IMR-90 (cell line): ENCODE measurements around the gene TNFRSF1B. TPM values are rescaled to one million over a fixed set of nuclear protein-coding genes. Genes with fewer than 3 reads are reported as not detected.

Source experiments
- ATAC-seq: fragments of 200-7000 bp; cut with Tn5 transposase; 2 replicates; pipeline ENCODE4 v1.9.1; 2020; ENCODE audit warnings: low read depth, mild to moderate bottlenecking, moderate library complexity
- BruUV-seq: library from RNA; stranded (reverse); fragments of 400-500 nt; replicated peaks from 2 replicates; lab custom pipeline; 2021; lab: Mats Ljungman, UMichigan
- CTCF ChIA-PET: fragments of 300-600 bp; formaldehyde crosslinking; extraction: SDS; loops from one replicate; lab custom pipeline; 2021; ENCODE audit warnings: antibody characterized with exemption; lab: Yijun Ruan, JAX
- POLR2A ChIA-PET: fragments of 300-600 bp; sonication (Branson Sonifier 250); formaldehyde crosslinking; loops from one replicate; lab custom pipeline; 2022; ENCODE audit warnings: antibody characterized with exemption; ENCODE audit not compliant: unreplicated experiment; lab: Charles Lee
- DNase-seq: peaks from one replicate; pipeline ENCODE4 v3.0.0; 2013
- H2AFZ ChIP-seq: replicated peaks from 2 replicates; pipeline ENCODE3; 2013; ENCODE audit warnings: low read length, mild to moderate bottlenecking; ENCODE audit not compliant: poor library complexity
- H2AK5ac ChIP-seq: 2 replicates; pipeline ENCODE4 v1.6.1; 2013; ENCODE audit warnings: low read depth, low read length, inconsistent platforms
- H2AK9ac ChIP-seq: replicated peaks from 2 replicates; pipeline ENCODE3; 2013; ENCODE audit warnings: mild to moderate bottlenecking, low read depth, low read length, moderate library complexity; ENCODE audit not compliant: poor library complexity
- H2BK120ac ChIP-seq: 2 replicates; pipeline ENCODE4 v1.6.1; 2013; ENCODE audit warnings: low read depth, low read length, inconsistent platforms
- H2BK15ac ChIP-seq: 3 replicates; pipeline ENCODE4 v1.6.1; 2013; ENCODE audit warnings: low read depth, low read length, inconsistent platforms
- H2BK20ac ChIP-seq: 2 replicates; pipeline ENCODE4 v1.6.1; 2013; ENCODE audit warnings: low read depth, mild to moderate bottlenecking, inconsistent platforms, low read length, moderate library complexity
- H2BK5ac ChIP-seq: 2 replicates; pipeline ENCODE4 v1.6.1; 2013; ENCODE audit warnings: mild to moderate bottlenecking, low read depth, low read length, inconsistent platforms; ENCODE audit not compliant: poor library complexity, severe bottlenecking
- H3K14ac ChIP-seq: replicated peaks from 2 replicates; pipeline ENCODE4 v1.6.1; 2013; ENCODE audit warnings: low read depth, low read length, inconsistent platforms
- H3K18ac ChIP-seq: 2 replicates; pipeline ENCODE4 v1.6.1; 2013; ENCODE audit warnings: low read depth, low read length, control low read depth
- H3K23ac ChIP-seq: 2 replicates; pipeline ENCODE4 v1.6.1; 2013; ENCODE audit warnings: low read depth, low read length, inconsistent platforms
- H3K27ac ChIP-seq: 2 replicates; pipeline ENCODE4 v1.5.1; 2013; ENCODE audit warnings: mild to moderate bottlenecking, control low read depth, low read length; ENCODE audit not compliant: insufficient read depth
- H3K27me3 ChIP-seq: 2 replicates; pipeline ENCODE4 v1.6.1; 2013; ENCODE audit warnings: low read length; ENCODE audit not compliant: control insufficient read depth, insufficient read depth
- H3K36me3 ChIP-seq: 2 replicates; pipeline ENCODE4 v1.6.1; 2013; ENCODE audit warnings: low read length, mixed read lengths; ENCODE audit not compliant: control insufficient read depth, insufficient read depth
- H3K4ac ChIP-seq: 2 replicates; pipeline ENCODE4 v1.6.1; 2013; ENCODE audit warnings: low read depth, low read length, inconsistent platforms
- H3K4me1 ChIP-seq: 2 replicates; pipeline ENCODE4 v1.6.1; 2013; ENCODE audit warnings: low read length, mixed read lengths; ENCODE audit not compliant: control insufficient read depth, insufficient read depth
- H3K4me2 ChIP-seq: 2 replicates; pipeline ENCODE4 v1.6.1; 2013; ENCODE audit warnings: low read depth, mild to moderate bottlenecking, control low read depth, low read length, moderate library complexity
- H3K4me3 ChIP-seq: 2 replicates; pipeline ENCODE4 v1.5.1; 2013; ENCODE audit warnings: low read depth, mild to moderate bottlenecking, control low read depth, low read length, moderate library complexity; ENCODE audit not compliant: insufficient read depth
- H3K56ac ChIP-seq: 2 replicates; pipeline ENCODE4 v1.6.1; 2013; ENCODE audit warnings: low read length, inconsistent platforms; ENCODE audit not compliant: insufficient read depth; ENCODE audit errors: extremely low read depth
- H3K79me1 ChIP-seq, 2 experiments: 2 replicates each; pipeline ENCODE4 v1.6.1; 2013; ENCODE audit warnings: low read length in 2 of 2, inconsistent platforms in 1 of 2, low read depth in 1 of 2
- H3K9ac ChIP-seq: 2 replicates; pipeline ENCODE4 v1.6.1; 2013; ENCODE audit warnings: low read depth, low read length, control low read depth
- H3K9me1 ChIP-seq: 2 replicates; pipeline ENCODE4 v1.6.1; 2013; ENCODE audit warnings: low read length, inconsistent platforms; ENCODE audit not compliant: insufficient read depth
- H3K9me3 ChIP-seq: 2 replicates; pipeline ENCODE4 v1.6.1; 2013; ENCODE audit warnings: low read length; ENCODE audit not compliant: control insufficient read depth, insufficient read depth
- H4K20me1 ChIP-seq: 2 replicates; pipeline ENCODE4 v1.6.1; 2013; ENCODE audit warnings: low read length, inconsistent platforms; ENCODE audit not compliant: insufficient read depth
- H4K5ac ChIP-seq: 2 replicates; pipeline ENCODE4 v1.6.1; 2013; ENCODE audit warnings: mild to moderate bottlenecking, low read depth, low read length, control low read depth
- H4K8ac ChIP-seq, 2 experiments: 2 replicates each; pipeline ENCODE4 v1.6.1; 2013; ENCODE audit warnings: low read depth in 2 of 2, low read length in 2 of 2, control low read depth in 1 of 2, inconsistent platforms in 1 of 2
- H4K91ac ChIP-seq: 2 replicates; pipeline ENCODE4 v1.6.1; 2013; ENCODE audit warnings: low read depth, low read length, inconsistent platforms; ENCODE audit not compliant: insufficient read depth
- BHLHE40 ChIP-seq: fragments of 150-350 bp; IDR thresholded peaks from 2 replicates; pipeline ENCODE4 v1.6.1; 2016; ENCODE audit warnings: mild to moderate bottlenecking, low read depth, low read length
- CEBPB ChIP-seq: IDR thresholded peaks from 2 replicates; pipeline ENCODE4 v1.6.1; 2012; ENCODE audit warnings: low read depth, low read length, improper control_type of control experiment
- CTCF ChIP-seq: conservative IDR thresholded peaks from 2 replicates; pipeline ENCODE4 v1.5.1; 2012; ENCODE audit warnings: mild to moderate bottlenecking, low read depth, low read length, improper control_type of control experiment
- ELK1 ChIP-seq: fragments of 150-350 bp; IDR thresholded peaks from 2 replicates; pipeline ENCODE4 v1.6.1; 2016; ENCODE audit warnings: low read depth, mild to moderate bottlenecking, low read length, moderate library complexity, borderline replicate concordance
- MAFK ChIP-seq: IDR thresholded peaks from 2 replicates; pipeline ENCODE4 v1.6.1; 2012; ENCODE audit warnings: low read depth, low read length, improper control_type of control experiment
- MAZ ChIP-seq: IDR thresholded peaks from 2 replicates; pipeline ENCODE4 v1.6.1; 2012; ENCODE audit warnings: low read depth, mild to moderate bottlenecking, low read length, improper control_type of control experiment, moderate library complexity, borderline replicate concordance
- NFE2L2 ChIP-seq: fragments of 150-350 bp; IDR thresholded peaks from 2 replicates; pipeline ENCODE4 v1.6.1; 2016; ENCODE audit warnings: low read depth, mild to moderate bottlenecking, low read length
- POLR2A ChIP-seq: IDR thresholded peaks from 2 replicates; pipeline ENCODE4 v1.6.1; 2012; ENCODE audit warnings: mild to moderate bottlenecking, low read depth, low read length
- RCOR1 ChIP-seq: IDR thresholded peaks from 2 replicates; pipeline ENCODE4 v1.6.1; 2012; ENCODE audit warnings: mild to moderate bottlenecking, low read length, improper control_type of control experiment; ENCODE audit not compliant: insufficient replicate concordance
- USF2 ChIP-seq: fragments of 150-350 bp; IDR thresholded peaks from 2 replicates; pipeline ENCODE4 v1.6.1; 2017; ENCODE audit warnings: mild to moderate bottlenecking, antibody characterized with exemption, low read length, low read depth
- WGBS, 2 experiments: methylation state at CpG; one replicate each; pipeline versions ENCODE4 v1.1.5 to v1.1.7; 2013; ENCODE audit warnings: missing lambda C conversion rate in 2 of 2; ENCODE audit not compliant: insufficient read length in 1 of 2; ENCODE audit errors: extremely low coverage in 2 of 2; 5-methylcytosine and 5-hydroxymethylcytosine counted together
- dilution Hi-C: fragments of 300-500 bp; cut with HindIII; formaldehyde crosslinking; loops from one replicate; pipeline ENCODE4 v1.14.3; 2018; ENCODE audit warnings: low sequenced_read_pairs; ENCODE audit not compliant: unreplicated experiment
- in situ Hi-C: fragments of 300-500 bp; cut with MboI; formaldehyde crosslinking; loops from 3 replicates; pipeline ENCODE4 v1.14.3; 2019; ENCODE audit warnings: low sequenced_read_pairs, inconsistent platforms, mixed read lengths
- intact Hi-C: fragments of 100-400 bp; cut with micrococcal nuclease; formaldehyde crosslinking; loops from 2 replicates; pipeline ENCODE4 v1.10.0; 2022
- polyA plus RNA-seq, 3 experiments: library from polyadenylated mRNA; depleted of rRNA; stranded (reverse); fragments of >200 nt; gene quantifications; 2 replicates each; pipeline ENCODE4 v1.2.3, GENCODE V29; 2012; ENCODE audit warnings: low replicate concordance in 1 of 3
- total RNA-seq: library from RNA; depleted of rRNA; stranded (reverse); fragments of >200 nt; gene quantifications from 2 replicates; pipeline ENCODE4 v1.2.3, GENCODE V29; 2012

TNFRSF1B gene
- total and polyA plus RNA-seq, 2 of the 4 experiments (the other 2 are of a cell fraction) = 4.3 to 8.9 TPM

GRCh38 chr1:12123172-12123571 lies 43.6 kb upstream of the TNFRSF1B start:
- Histone ChIP-seq H3K79me1 (no peaks in the 10 kb centered on the region), H3K23ac (no peak overlapping the region), H4K5ac (no peak overlapping the region; the same call in 1 of the 2 replicates), H2AK9ac (no peak overlapping the region), H3K18ac (no peak overlapping the region; the same call in 1 of the 2 replicates), H2BK120ac (no peak overlapping the region), H2BK5ac (no peak overlapping the region), H3K9ac (no peak overlapping the region), H2AK5ac (no peak overlapping the region), H4K91ac (peak overlapping the region; percentile 41; the same call in 1 of the 2 replicates), H2BK15ac (no peak overlapping the region), H3K27ac (no peak overlapping the region), H4K20me1 (no peaks in the 10 kb centered on the region), H2AFZ (no peak overlapping the region), H3K4me1 (peaks cover 13% of the 10 kb centered on the region), H3K9me3 (no peaks in the 10 kb centered on the region), H3K14ac (no peak overlapping the region), H3K56ac (no peak overlapping the region), H2BK20ac (no peak overlapping the region), H3K36me3 (no peaks in the 10 kb centered on the region), H3K4me3 (no peak overlapping the region), H3K4ac (no peak overlapping the region), H4K8ac (no peak overlapping the region), H3K4me2 (no peak overlapping the region), H3K27me3 (no peaks in the 10 kb centered on the region), H3K9me1 (no peaks in the 10 kb centered on the region)
- POLR2A ChIA-PET = no interaction called here
- TF ChIP-seq MAZ (no peak), MAFK (no peak), RCOR1 (no peak), NFE2L2 (no peak), BHLHE40 (no peak), USF2 (no peak), POLR2A (no peak), ELK1 (no peak), CTCF (no peak), CEBPB (no peak)
- dilution Hi-C loops = no loop called here
- DNase-seq = no peak
- BruUV-seq = no TSS peak
- no CpG with 5 or more reads among the region's 8 CpGs for WGBS, 2 experiments
- intact Hi-C loops = loop anchor here (10.0 kb wide), 1 partner anchor 532 kb away; no protein-coding TSS in a partner anchor
- in situ Hi-C loops = no loop called here
- ATAC-seq = no peak
- CTCF ChIA-PET = interaction anchor here (2.5 kb wide), 1 partner anchor 84 kb away, joined by 27 read pairs; no protein-coding TSS in a partner anchor
